Bronchial epithelial cell (primary cell): Measurements from ENCODE around the gene KDM4C. TPM values are rescaled to one million over a fixed set of nuclear protein-coding genes. Genes with fewer than 3 reads are reported as not detected.

Experiments
- DNase-seq: peaks from one replicate; pipeline ENCODE4 v3.0.0-alpha.2; 2010; ENCODE audit warnings: low read depth
- FAIRE-seq: peaks from 2 replicates; lab custom pipeline; 2011; peaks lifted over from hg19 to GRCh38; lab: Jason Lieb, UNC
- H3K27me3 ChIP-seq: 2 replicates; pipeline ENCODE4 v1.5.1; 2011; ENCODE audit warnings: low read length; ENCODE audit not compliant: control insufficient read depth, insufficient read depth
- H3K36me3 ChIP-seq: 2 replicates; pipeline ENCODE4 v1.5.1; 2011; ENCODE audit warnings: low read length; ENCODE audit not compliant: control insufficient read depth, insufficient read depth
- H3K4me3 ChIP-seq: 2 replicates; pipeline ENCODE4 v1.5.1; 2011; ENCODE audit warnings: mild to moderate bottlenecking, low read depth, low read length, control low read depth
- CTCF ChIP-seq: IDR thresholded peaks from 2 replicates; pipeline ENCODE4 v1.5.1; 2011; ENCODE audit warnings: mild to moderate bottlenecking, moderate library complexity, low read length, control low read depth, inconsistent platforms; ENCODE audit not compliant: insufficient read depth, severe bottlenecking
- total RNA-seq: library from RNA; depleted of rRNA; stranded (reverse); fragments of >200 nt; gene quantifications from 2 replicates; pipeline ENCODE4 v1.2.1, GENCODE V29; 2014

The KDM4C gene
- total RNA-seq, 1 donor from 2014 or later, result 36.6 TPM

- Histone ChIP-seq H3K4me3 (no peak overlapping the region), H3K27me3 (no peaks in the 10 kb centered on the region), H3K36me3 (peaks cover 2% of the 10 kb centered on the region)
- no peak for TF ChIP-seq CTCF
- FAIRE-seq (no peak), DNase-seq (no peak)
These were observed 207.8 kb downstream of the KDM4C start for GRCh38 chr9:6965566-6965965.

- no peak for TF ChIP-seq CTCF
- H3K36me3 ChIP-seq, result peaks cover 2% of the 10 kb centered on the region
- no peak overlapping the region for H3K4me3 ChIP-seq
- no peak for DNase-seq
- H3K27me3 ChIP-seq, result no peaks in the 10 kb centered on the region
- FAIRE-seq, result no peak
These were observed 210.5 kb downstream of the KDM4C start for GRCh38 chr9:6968271-6968670.

GRCh38 chr9:6969805-6970204 lies 212.0 kb downstream of the KDM4C start:
- TF ChIP-seq CTCF, result no peak
- FAIRE-seq, result no peak

GRCh38 chr9:6973089-6973488 lies 215.3 kb downstream of the KDM4C start:
- no peak for TF ChIP-seq CTCF
- no peak overlapping the region for H3K4me3 ChIP-seq
- FAIRE-seq (no peak), DNase-seq (no peak)
- H3K27me3 ChIP-seq, result no peaks in the 10 kb centered on the region
- no peaks in the 10 kb centered on the region for H3K36me3 ChIP-seq

More at GRCh38 chr9:6969805-6970204, 212.0 kb downstream of the KDM4C start:
- Histone ChIP-seq H3K36me3 (peaks cover 2% of the 10 kb centered on the region), H3K4me3 (no peak overlapping the region), H3K27me3 (no peaks in the 10 kb centered on the region)
- DNase-seq, result no peak

GRCh38 chr9:6973762-6974161 lies 216.0 kb downstream of the KDM4C start:
- FAIRE-seq (no peak), DNase-seq (peak; percentile 69)
- no peaks in the 10 kb centered on the region for H3K36me3 ChIP-seq
- no peak overlapping the region for H3K4me3 ChIP-seq
- TF ChIP-seq CTCF, result no peak
- H3K27me3 ChIP-seq, result no peaks in the 10 kb centered on the region

GRCh38 chr9:6975198-6975597 lies 217.4 kb downstream of the KDM4C start:
- H3K4me3 ChIP-seq, result no peak overlapping the region
- FAIRE-seq (no peak), DNase-seq (no peak)
- TF ChIP-seq CTCF, result no peak
- no peaks in the 10 kb centered on the region for H3K27me3 ChIP-seq
- no peaks in the 10 kb centered on the region for H3K36me3 ChIP-seq
